HTERT RPE-1 (cell line): ENCODE results near the gene ATP4B.

Source experiments
- in situ Hi-C: fragments of 300-500 bp; cut with MboI; formaldehyde crosslinking; loops from 4 replicates; pipeline ENCODE4 v1.14.3; 2020; ENCODE audit warnings: low sequenced_read_pairs

ATP4B gene

DNA sequence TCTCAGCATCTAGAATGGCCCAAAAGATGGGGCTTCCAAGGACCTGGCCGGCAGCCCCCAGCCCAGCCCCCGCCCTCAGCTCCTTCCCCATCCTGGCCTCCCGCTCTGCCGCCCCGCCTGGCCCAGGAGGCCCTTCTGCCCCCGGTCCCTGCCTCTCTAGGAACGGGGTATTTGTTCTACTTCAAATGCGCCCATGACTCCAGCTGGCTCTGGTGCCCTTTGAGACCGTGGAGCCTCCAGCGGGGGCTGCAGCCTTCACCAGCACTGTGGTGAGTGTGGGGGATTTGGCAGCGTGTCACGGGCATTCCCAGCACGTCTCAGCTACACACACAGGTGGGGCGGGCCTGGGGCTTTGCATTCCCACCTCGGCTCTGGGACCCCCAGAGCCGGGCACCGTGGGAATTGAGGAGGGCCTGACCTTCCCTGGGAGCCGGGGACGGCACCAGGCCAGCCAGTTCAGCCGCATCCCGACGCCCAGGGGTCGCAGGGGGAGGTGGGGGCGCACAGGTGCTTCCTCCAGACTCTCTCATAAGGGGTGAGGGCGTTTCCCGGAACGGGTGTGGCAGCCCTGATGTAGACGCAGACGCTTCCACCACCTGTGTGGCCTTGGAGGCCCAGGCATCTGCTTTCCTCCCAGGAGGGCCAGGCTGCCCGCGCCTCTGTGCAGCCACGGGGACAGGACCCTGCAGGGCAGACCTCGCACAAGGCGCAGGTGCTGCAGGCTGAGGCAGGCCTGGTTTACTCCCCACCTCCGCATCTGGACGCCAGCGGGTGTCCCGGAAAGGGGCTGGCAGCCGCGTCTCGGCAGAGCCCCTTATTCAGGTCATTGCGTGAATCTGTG, 947 bp downstream of the ATP4B start:
- in situ Hi-C loops = no loop called here

GRCh38 chr13:113656003-113656588, 1.9 kb downstream of the ATP4B start:
- in situ Hi-C loops = no loop called here

- in situ Hi-C loops = no loop called here
Measured at GRCh38 chr13:113655346-113656002, 2.5 kb downstream of the ATP4B start.

GRCh38 chr13:113654591-113655345, 3.2 kb downstream of the ATP4B start:
- in situ Hi-C loops = no loop called here

GRCh38 chr13:113654175-113654560, 3.8 kb downstream of the ATP4B start:
- in situ Hi-C loops = no loop called here

DNA sequence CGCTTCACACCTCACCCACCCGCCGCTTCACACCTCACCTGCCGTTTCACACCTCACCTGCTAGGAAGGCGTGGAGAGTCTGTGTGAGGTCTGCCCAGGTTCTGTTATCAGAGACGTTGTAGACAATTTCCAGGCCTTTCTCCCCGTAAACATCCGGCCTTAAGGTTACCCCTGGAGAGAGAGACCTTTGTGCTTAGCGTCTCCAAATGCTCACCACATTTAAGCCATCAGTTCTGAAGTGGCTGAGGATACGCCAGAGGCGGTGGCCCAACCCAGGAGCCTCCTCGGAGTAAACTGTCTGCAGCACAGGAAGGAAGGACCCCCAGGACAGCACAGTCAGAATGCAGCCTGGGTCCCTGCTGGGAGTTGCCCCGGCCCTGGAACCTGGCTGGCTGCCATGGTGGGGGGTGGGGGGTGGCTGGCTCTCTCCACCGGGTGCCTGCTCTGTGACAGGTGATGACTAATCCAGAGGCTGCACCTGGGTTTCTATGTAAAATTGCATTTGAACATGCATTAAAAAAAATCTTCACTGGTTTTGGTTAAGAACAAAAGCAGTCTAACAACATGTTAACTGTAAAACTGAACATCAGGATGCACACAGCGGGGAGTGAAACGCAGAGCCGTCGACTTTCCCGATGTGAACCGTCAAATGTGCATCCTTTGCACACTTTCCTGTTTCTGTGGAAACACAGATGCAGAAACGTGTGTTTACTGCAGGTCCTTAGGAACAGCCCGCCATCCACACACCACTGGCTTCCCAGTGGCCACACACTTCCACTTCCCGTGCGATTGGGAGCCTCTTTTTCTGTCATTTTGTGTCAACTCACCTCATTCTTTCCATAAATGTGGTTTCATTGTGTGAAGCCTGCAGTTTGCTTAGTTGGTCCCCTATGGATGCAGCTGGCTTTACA, 4.5 kb downstream of the ATP4B start:
- in situ Hi-C loops = no loop called here

DNA sequence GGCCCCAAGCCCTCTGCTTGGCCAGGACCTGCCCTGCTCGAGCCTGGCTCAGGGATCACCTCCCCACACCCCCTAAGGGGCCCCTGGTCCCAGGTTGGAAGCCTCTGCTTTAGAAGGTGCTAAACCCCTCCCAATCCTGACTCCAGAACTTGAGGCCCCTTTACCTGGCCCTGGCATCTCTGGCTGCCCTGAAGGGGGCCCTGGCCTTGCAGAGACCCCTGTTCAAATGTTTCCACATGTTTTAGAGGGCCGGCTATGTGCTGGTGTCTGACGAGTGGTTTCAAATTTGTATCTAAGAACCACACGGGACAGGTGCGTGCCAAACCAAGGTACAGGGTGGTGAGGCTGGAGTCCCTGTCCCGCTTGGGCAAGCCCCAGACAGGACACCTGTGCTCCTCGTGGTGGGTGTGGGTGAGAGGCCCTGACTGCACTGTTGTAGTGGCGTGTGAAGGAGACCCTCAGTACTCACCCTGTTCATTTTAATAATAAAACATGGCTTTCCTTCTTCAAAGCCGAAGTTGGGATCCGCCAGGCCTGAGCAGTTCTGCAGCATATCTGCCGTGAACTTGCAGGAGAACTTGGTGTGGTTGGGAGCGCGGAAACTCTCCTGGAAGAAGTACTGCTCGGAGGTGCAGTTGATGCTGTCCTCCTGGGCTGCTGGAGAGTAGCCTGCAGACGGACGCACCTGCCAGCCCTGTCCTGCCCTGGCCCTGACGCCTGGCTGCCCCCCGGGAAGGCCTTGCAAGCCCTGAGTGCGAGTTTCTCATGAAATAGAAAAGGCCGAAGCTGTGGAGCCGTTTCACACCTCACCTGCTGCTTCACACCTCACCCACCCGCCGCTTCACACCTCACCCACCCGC, 5.4 kb downstream of the ATP4B start:
- in situ Hi-C loops = no loop called here

DNA sequence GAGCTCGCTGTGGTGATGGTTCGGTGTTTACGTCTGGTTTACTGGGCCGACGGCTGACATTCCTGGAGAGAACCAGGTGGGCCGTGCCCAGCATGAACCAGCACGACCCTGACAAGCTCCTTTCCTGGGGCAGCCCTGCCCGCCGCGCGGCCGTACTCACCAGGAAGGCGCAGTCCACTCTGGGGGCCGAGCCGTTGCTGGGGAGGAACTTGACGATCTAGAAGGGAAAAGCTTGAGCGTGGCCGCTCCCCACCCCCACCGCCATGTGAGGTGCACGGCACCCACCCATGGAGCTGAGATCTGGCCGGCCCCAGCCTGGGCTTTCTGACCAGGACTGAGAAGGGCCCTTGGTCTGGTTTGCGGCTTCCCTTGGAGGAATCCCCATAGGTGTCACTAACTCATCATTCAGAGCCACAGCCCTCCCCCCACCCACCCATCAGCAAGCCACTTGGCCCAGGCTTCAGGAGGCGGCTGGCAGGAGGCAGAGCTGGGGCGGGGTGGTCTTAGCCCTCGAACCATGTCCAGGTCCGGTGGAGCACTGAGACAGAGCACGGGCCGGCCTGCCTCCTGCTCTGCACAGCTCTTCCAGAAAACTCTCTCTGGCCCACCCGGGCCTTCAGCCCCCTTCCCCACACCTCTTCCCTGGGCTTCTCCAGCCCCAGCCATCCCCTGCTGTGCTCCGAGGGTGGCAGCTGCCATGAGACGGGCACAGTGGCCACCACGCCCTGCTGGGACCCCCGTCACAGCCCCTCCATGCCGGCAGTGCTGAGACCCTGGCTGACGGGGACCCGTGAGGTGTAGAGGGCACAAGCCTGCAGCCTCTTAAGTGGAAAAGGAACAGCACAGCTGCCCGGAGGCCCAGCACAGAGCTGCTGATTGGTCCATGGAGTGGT, 6.2 kb downstream of the ATP4B start:
- in situ Hi-C loops = no loop called here

DNA sequence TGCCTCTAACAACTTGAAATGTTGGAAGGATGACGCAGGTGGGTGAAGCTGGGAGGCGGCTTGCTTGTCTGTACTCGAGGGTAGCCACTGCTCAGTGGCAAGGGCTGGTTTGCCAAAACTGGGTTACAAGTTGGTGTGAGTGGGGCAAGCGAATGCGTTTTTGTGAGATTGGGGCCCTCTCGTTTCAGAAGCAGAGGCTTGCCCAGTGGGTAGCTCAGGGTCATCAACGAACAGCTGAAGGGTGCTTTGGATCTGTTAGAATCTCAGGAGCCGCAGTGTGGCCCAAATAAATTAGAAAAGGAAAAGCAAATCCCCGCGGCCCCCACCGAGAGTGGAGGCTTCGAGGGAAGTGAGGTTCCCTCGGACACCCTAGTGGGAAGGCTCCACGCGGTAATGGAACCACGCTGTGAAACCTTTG, 7.3 kb downstream of the ATP4B start:
- in situ Hi-C loops = no loop called here

DNA sequence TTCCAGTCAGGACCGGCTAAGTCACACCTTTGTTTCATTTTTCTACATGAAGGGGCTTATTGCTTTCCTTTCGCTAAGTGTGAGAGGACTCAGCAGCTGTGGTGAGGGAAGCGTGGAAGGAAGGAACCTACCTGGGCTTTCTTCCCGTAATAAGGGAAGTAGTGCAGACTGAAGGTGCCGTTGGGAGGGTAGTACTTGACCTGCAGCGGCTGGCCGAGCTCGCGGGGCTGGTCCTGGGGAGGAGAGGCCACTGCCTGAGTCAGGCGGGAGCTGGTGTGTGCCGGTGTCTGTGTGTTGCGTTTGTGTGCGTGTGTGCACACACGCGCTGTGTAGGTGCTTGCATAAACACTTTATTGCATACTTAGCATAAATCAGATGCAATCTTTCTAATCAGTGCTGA, 7.7 kb downstream of the ATP4B start:
- in situ Hi-C loops = no loop called here

DNA sequence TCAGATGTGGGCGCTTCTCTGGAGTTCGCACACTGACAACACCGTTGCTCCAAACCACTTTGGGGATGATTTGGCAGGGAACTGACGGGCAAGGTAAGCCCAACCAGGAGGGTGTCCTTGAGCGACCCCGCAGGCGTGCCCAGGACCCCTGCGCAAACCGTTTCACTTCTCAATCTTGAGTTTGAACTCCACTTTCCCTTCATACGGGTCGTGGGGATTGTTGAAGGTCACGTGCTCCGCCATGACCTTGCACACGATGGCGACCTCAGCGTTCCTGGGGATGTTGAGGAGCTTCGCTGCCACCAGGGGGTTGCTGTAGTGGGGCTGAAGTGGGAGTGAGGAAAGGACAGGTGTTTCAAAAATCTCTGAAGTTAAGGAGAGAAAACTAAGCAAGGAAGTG, 8.8 kb downstream of the ATP4B start:
- in situ Hi-C loops = no loop called here

DNA sequence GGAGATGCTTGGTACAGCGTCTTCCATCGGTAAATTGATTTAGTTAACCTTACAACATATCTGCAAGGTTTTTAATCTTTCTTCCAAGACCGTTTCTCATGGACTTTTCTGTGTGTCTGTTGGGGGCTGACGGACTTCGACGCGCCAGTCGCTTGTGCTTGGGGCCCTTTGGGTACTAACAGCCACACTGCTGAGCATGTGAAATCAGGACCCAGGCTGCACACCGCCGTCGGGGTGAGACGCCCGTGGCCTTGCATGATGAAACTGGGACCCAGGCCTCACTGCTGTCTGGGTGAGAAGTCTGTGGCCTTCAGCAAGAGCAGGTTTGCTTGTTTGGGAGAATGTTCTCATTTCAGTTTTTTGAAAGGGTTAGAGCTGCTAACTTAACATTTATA, 9.8 kb downstream of the ATP4B start:
- in situ Hi-C loops = no loop called here

- in situ Hi-C loops = no loop called here
Measured at GRCh38 chr13:113647351-113648215, 10.4 kb downstream of the ATP4B start.

- in situ Hi-C loops = no loop called here
Measured at GRCh38 chr13:113646921-113647340, 11.1 kb downstream of the ATP4B start.

GRCh38 chr13:113646376-113646775, 11.6 kb downstream of the ATP4B start:
- in situ Hi-C loops = no loop called here

DNA sequence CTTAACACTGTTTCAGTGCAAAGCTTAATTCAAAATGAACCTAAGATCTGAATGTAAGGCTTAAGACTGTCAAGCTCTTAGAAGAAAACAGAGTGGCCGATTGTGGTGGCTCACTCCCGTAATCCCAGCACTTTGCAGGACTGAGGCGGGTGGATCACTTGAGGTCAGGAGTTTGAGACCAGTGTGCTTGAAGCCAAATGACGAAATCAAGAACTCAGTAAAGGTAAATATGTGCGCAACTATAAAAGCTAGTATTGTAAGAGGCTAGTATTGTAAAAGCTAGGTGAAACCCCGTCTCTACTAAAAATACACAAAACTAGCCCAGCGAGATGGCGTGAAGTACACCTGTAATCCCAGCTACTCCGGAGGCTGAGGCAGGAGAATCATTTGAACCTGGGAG, 12.7 kb downstream of the ATP4B start:
- in situ Hi-C loops = no loop called here

DNA sequence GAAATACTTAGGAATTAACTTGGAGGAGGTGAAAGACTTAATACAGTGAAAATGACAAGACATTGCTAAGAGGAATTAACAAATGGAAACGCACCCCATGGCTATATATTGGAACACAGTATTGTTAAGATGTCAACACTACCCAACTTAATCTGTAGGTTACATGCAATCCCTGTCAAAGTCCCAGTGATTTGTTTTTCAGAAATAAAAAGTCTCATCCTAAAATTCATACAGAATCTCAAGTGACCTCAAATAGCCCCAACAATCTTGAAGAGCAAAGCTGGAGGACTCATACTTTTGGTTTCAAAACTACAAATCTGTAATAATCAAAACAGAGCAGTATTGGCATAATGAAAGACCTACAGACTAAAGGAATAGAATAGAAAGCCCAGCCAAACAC, 13.2 kb downstream of the ATP4B start:
- in situ Hi-C loops = no loop called here
